DOHH2 (cell line): ENCODE data around the gene PDIA2.

Source experiments
- H3F3A ChIP-seq: fragments of 200-600 bp; sonication (generic), shearing (Covaris generic); 2 replicates; pipeline ENCODE4 v1.6.0; 2016; ENCODE audit warnings: antibody characterized with exemption, mild to moderate bottlenecking; ENCODE audit not compliant: control insufficient read depth, insufficient read depth
- H3K27ac ChIP-seq: fragments of 200-600 bp; sonication (generic); 2 replicates; pipeline ENCODE4 v1.5.1; 2014; ENCODE audit warnings: low read depth, mild to moderate bottlenecking, low read length, moderate library complexity
- H3K27me3 ChIP-seq: fragments of 200-600 bp; sonication (generic); 2 replicates; pipeline ENCODE4 v1.6.1; 2014; ENCODE audit warnings: mild to moderate bottlenecking, low read length, mixed read lengths; ENCODE audit not compliant: control insufficient read depth
- H3K36me3 ChIP-seq: fragments of 200-600 bp; sonication (generic); 2 replicates; pipeline ENCODE4 v1.6.1; 2014; ENCODE audit warnings: mild to moderate bottlenecking, low read length, moderate library complexity, mixed read lengths; ENCODE audit not compliant: control insufficient read depth
- H3K4me1 ChIP-seq: fragments of 200-600 bp; sonication (generic); 2 replicates; pipeline ENCODE4 v1.6.1; 2014; ENCODE audit warnings: mild to moderate bottlenecking, low read length, mixed read lengths; ENCODE audit not compliant: control insufficient read depth
- H3K4me2 ChIP-seq: fragments of 200-600 bp; sonication (generic); 2 replicates; pipeline ENCODE4 v1.6.0; 2014; ENCODE audit warnings: mild to moderate bottlenecking, low read length, moderate library complexity
- H3K4me3 ChIP-seq: fragments of 200-600 bp; sonication (generic); 2 replicates; pipeline ENCODE4 v1.5.1; 2014; ENCODE audit warnings: mild to moderate bottlenecking, low read length, mixed read lengths
- H3K79me2 ChIP-seq: fragments of 200-600 bp; sonication (generic); 2 replicates; pipeline ENCODE4 v1.6.1; 2014; ENCODE audit warnings: mild to moderate bottlenecking, low read length, mixed read lengths; ENCODE audit not compliant: control insufficient read depth
- H3K9me2 ChIP-seq: fragments of 200-600 bp; sonication (generic); replicated peaks from 2 replicates; pipeline ENCODE4 v1.6.1; 2014; ENCODE audit warnings: mild to moderate bottlenecking, low read length, mixed read lengths; ENCODE audit not compliant: control insufficient read depth
- H3K9me3 ChIP-seq: fragments of 200-600 bp; sonication (generic); 2 replicates; pipeline ENCODE4 v1.6.1; 2014; ENCODE audit warnings: antibody characterized with exemption, low read length, mixed read lengths; ENCODE audit not compliant: control insufficient read depth, insufficient read depth
- H4K20me1 ChIP-seq: fragments of 200-600 bp; sonication (generic); 2 replicates; pipeline ENCODE4 v1.6.0; 2014; ENCODE audit warnings: low read depth, mild to moderate bottlenecking, antibody characterized with exemption, low read length, moderate library complexity; ENCODE audit not compliant: control insufficient read depth, insufficient read depth
- EZH2phosphoT487 ChIP-seq: fragments of 200-600 bp; sonication (generic); IDR thresholded peaks from 2 replicates; pipeline ENCODE4 v1.6.1; 2017; ENCODE audit warnings: borderline replicate concordance, mild to moderate bottlenecking, antibody characterized with exemption, low read length, moderate library complexity, mixed read lengths
- TF ChIP-seq, protein P1 (sequence below): fragments of 200-600 bp; sonication (generic); IDR thresholded peaks from one replicate; pipeline ENCODE4 v1.5.1; 2014; ENCODE audit warnings: antibody characterized with exemption, mild to moderate bottlenecking, low read depth, low read length; ENCODE audit not compliant: poor library complexity, severe bottlenecking

Gene PDIA2

DNA sequence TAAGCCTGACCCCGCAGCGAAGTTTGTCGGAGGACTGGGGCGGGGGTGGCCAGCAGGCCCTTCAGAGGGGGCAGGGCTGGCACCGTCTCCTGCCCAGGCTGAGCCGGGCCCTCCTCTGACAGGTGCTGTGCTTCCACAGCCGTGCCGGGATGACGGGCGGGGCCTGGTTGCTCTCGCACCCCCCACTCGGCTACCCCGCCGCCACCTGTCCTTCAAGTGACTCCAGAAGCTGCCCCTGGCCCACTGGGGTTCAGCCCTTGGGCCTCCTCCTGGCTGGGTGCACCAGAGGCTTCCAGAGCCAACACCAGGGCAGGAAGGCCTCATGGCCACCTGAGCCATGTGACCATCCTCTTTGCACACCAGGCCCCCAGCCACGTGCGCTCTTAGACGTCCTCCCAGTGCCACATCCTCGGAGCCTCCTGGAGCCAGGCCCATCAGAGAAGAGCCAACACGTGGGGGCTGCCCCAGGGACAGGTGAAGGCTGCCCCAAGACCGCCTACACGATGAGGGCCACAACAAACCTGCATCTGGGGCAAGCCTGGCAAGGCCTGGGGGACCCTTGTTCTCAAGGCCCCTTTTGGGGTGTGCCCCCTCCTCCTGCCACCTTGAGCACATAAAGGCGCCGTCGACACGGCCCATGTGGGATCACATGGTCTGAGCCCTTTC is 7.2 kb downstream of the PDIA2 start:
- Histone ChIP-seq H4K20me1 (no peaks in the 10 kb centered on the region), H3K9me3 (no peaks in the 10 kb centered on the region), H3F3A (no peaks in the 10 kb centered on the region), H3K4me3 (no peak overlapping the region), H3K27ac (no peak overlapping the region), H3K36me3 (peaks cover 9% of the 10 kb centered on the region; the same call in 1 of the 2 replicates), H3K27me3 (no peaks in the 10 kb centered on the region), H3K4me2 (no peak overlapping the region), H3K79me2 (no peaks in the 10 kb centered on the region), H3K4me1 (peaks cover 6% of the 10 kb centered on the region), H3K9me2 (no peaks in the 10 kb centered on the region)
- no peak for TF ChIP-seq EZH2phosphoT487

DNA sequence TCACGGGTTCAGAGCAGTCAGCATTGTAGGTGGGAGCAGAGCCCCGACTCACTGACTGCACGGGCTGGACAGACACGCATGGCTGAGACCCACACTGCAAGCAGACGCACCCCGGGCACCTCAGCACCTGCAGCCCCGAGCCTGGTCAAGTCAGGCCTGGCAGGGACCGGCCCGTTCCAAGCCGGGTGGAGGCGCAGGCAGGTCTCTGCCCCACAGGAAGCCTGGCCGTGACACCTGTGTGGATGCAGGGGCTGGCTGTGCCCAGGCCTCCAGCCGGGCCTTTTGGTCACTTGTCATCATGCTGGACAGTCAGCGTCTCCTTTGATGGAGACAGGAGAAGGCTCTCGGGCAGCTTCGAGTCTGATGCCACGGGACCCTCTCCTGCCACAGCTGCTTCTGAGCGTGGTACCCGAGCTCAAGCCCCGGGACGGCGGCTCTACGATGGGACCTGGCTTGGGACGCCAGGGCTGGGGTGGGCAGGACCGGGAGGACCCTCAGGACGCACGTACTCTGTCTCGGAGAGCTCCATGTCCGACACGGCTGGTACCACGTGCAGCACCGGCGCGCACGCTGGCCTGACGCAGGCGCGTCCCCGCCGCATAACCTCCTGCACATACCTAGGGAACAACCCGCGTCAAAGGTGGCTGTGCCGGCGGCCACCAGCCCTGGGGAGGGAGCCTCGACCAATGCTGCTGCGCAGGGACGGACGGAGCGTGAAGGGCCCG is 7.9 kb downstream of the PDIA2 start:
- no peaks in the 10 kb centered on the region for H3K79me2 ChIP-seq
- no peaks in the 10 kb centered on the region for H4K20me1 ChIP-seq
- no peaks in the 10 kb centered on the region for H3K4me1 ChIP-seq
- no peak overlapping the region for H3K27ac ChIP-seq
- H3K9me3 ChIP-seq, result no peaks in the 10 kb centered on the region
- no peaks in the 10 kb centered on the region for H3K27me3 ChIP-seq
- no peak overlapping the region for H3K4me2 ChIP-seq
- H3K4me3 ChIP-seq, result no peak overlapping the region
- no peaks in the 10 kb centered on the region for H3K9me2 ChIP-seq
- TF ChIP-seq, protein P1, sequence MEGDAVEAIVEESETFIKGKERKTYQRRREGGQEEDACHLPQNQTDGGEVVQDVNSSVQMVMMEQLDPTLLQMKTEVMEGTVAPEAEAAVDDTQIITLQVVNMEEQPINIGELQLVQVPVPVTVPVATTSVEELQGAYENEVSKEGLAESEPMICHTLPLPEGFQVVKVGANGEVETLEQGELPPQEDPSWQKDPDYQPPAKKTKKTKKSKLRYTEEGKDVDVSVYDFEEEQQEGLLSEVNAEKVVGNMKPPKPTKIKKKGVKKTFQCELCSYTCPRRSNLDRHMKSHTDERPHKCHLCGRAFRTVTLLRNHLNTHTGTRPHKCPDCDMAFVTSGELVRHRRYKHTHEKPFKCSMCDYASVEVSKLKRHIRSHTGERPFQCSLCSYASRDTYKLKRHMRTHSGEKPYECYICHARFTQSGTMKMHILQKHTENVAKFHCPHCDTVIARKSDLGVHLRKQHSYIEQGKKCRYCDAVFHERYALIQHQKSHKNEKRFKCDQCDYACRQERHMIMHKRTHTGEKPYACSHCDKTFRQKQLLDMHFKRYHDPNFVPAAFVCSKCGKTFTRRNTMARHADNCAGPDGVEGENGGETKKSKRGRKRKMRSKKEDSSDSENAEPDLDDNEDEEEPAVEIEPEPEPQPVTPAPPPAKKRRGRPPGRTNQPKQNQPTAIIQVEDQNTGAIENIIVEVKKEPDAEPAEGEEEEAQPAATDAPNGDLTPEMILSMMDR, result no peak
- TF ChIP-seq EZH2phosphoT487, result no peak
- no peaks in the 10 kb centered on the region for H3F3A ChIP-seq
- peaks cover 9% of the 10 kb centered on the region; the same call in 1 of the 2 replicates for H3K36me3 ChIP-seq

DNA sequence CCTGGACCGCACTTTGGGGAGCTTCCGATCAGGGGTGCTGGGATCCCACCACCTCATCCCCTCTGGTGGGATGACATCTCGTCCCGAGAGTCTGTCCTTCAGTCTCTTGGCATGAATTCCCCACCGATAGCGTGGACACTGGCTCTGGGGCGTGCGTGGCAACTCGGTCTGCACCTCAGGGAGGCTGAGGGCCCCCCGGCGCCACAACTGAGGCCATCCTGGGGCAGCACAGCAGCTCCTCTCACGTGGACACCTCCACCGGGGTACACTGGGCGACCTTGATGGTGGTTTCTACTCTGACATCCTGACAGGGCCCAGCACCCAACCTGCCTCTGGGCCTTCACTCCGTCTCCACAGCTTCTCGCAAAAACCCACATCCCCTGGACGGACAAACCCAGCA is 8.6 kb downstream of the PDIA2 start:
- no peaks in the 10 kb centered on the region for H3K27me3 ChIP-seq
- no peaks in the 10 kb centered on the region for H3K4me1 ChIP-seq
- H3K79me2 ChIP-seq, result no peaks in the 10 kb centered on the region
- H3K27ac ChIP-seq, result no peak overlapping the region
- TF ChIP-seq, protein P1, result no peak
- TF ChIP-seq EZH2phosphoT487, result no peak
- H3F3A ChIP-seq, result no peaks in the 10 kb centered on the region
- H3K9me2 ChIP-seq, result no peaks in the 10 kb centered on the region
- no peak overlapping the region for H3K4me2 ChIP-seq
- no peaks in the 10 kb centered on the region for H4K20me1 ChIP-seq
- H3K4me3 ChIP-seq, result no peak overlapping the region
- no peaks in the 10 kb centered on the region for H3K9me3 ChIP-seq
- peaks cover 9% of the 10 kb centered on the region; the same call in 1 of the 2 replicates for H3K36me3 ChIP-seq
